Activated T-cell treated with anti-CD3 and anti-CD28 coated beads, Interleukin-2, amount 50 U/mL, for 4 hours (primary cell): ENCODE results near the gene NUMB. TPM values are rescaled to one million over a fixed set of nuclear protein-coding genes. Genes with fewer than 3 reads are reported as not detected.
A peak's percentile ranks its signal among the peaks of the same experiment; 100 is the strongest.
"Not testable (repeated sequence)": the region's sequence is repeated elsewhere in the genome, so short reads cannot be mapped to it uniquely, and the experiment has no call there.

Experiments used
- ATAC-seq, 2 donors: fragments of 200-7000 bp; cut with Tn5 transposase; one replicate each; pipeline ENCODE4 v1.10.0; 2021
- DNase-seq: peaks from one replicate; pipeline ENCODE4 v3.0.0-alpha.2; 2020
- H3K27me3 Mint-ChIP-seq: one replicate; pipeline ENCODE4 v1.8.0; 2021; ENCODE audit warnings: low read depth, mixed read lengths
- H3K36me3 Mint-ChIP-seq: one replicate; pipeline ENCODE4 v1.8.0; 2022; ENCODE audit warnings: mixed read lengths; ENCODE audit not compliant: insufficient read depth
- H3K4me1 Mint-ChIP-seq: one replicate; pipeline ENCODE4 v1.8.0; 2021; ENCODE audit warnings: low read depth, mixed read lengths
- H3K4me3 Mint-ChIP-seq: one replicate; pipeline ENCODE4 v1.8.0; 2021; ENCODE audit warnings: mild to moderate bottlenecking, moderate library complexity, mixed read lengths
- H3K9me3 Mint-ChIP-seq: one replicate; pipeline ENCODE4 v1.8.0; 2021; ENCODE audit warnings: mixed read lengths
- total RNA-seq, 3 donors: library from RNA; stranded (reverse); gene quantifications; one replicate each; pipeline ENCODE4 v1.2.1, GENCODE V29; 2021

The NUMB gene
- total RNA-seq, 3 donors from 2014 or later, result 32.6 to 42.8 (median 36.5) TPM

GRCh38 chr14:73418227-73418626 lies 40.1 kb downstream of the NUMB start:
- no peaks in the 10 kb centered on the region for H3K9me3 Mint-ChIP-seq
- H3K36me3 Mint-ChIP-seq, result peaks cover 10% of the 10 kb centered on the region
- DNase-seq, result no peak

GRCh38 chr14:73406248-73406647 lies 52.1 kb downstream of the NUMB start:
- DNase-seq, result not testable (repeated sequence)

More at GRCh38 chr14:73418227-73418626, 40.1 kb downstream of the NUMB start:
- Mint-ChIP-seq H3K4me3 (no peak overlapping the region), H3K27me3 (no peaks in the 10 kb centered on the region), H3K4me1 (peaks cover 13% of the 10 kb centered on the region)
- no peak for ATAC-seq

GRCh38 chr14:73403181-73403752 lies 55.1 kb downstream of the NUMB start:
- ATAC-seq, result no peak
- no peak for DNase-seq
- no peaks in the 10 kb centered on the region for H3K9me3 Mint-ChIP-seq
- peaks cover 20% of the 10 kb centered on the region for H3K36me3 Mint-ChIP-seq
- peaks cover 10% of the 10 kb centered on the region for H3K4me1 Mint-ChIP-seq
- no peaks in the 10 kb centered on the region for H3K27me3 Mint-ChIP-seq
- no peak overlapping the region for H3K4me3 Mint-ChIP-seq

More at GRCh38 chr14:73406248-73406647, 52.1 kb downstream of the NUMB start:
- not testable (repeated sequence) for ATAC-seq, H3K9me3 Mint-ChIP-seq, H3K27me3 Mint-ChIP-seq, H3K4me3 Mint-ChIP-seq, H3K4me1 Mint-ChIP-seq
- H3K36me3 Mint-ChIP-seq, result peaks cover 22% of the 10 kb centered on the region

GRCh38 chr14:73402579-73402978 lies 55.8 kb downstream of the NUMB start:
- H3K4me3 Mint-ChIP-seq, result no peak overlapping the region
- H3K4me1 Mint-ChIP-seq, result peaks cover 10% of the 10 kb centered on the region
- H3K36me3 Mint-ChIP-seq, result peaks cover 17% of the 10 kb centered on the region
- no peaks in the 10 kb centered on the region for H3K9me3 Mint-ChIP-seq
- H3K27me3 Mint-ChIP-seq, result no peaks in the 10 kb centered on the region
- ATAC-seq (no peak), DNase-seq (no peak)

GRCh38 chr14:73397810-73398209 lies 60.5 kb downstream of the NUMB start:
- no peak for ATAC-seq

GRCh38 chr14:73394317-73394716 lies 64.0 kb downstream of the NUMB start:
- Mint-ChIP-seq H3K4me1 (peaks cover 12% of the 10 kb centered on the region), H3K27me3 (no peaks in the 10 kb centered on the region), H3K9me3 (no peaks in the 10 kb centered on the region), H3K36me3 (peaks cover 4% of the 10 kb centered on the region), H3K4me3 (no peak overlapping the region)
- ATAC-seq, result no peak
- DNase-seq, result no peak

More at GRCh38 chr14:73397810-73398209, 60.5 kb downstream of the NUMB start:
- H3K4me3 Mint-ChIP-seq, result no peak overlapping the region
- H3K4me1 Mint-ChIP-seq, result peaks cover 13% of the 10 kb centered on the region
- no peak for DNase-seq
- H3K36me3 Mint-ChIP-seq, result peaks cover 7% of the 10 kb centered on the region
- H3K9me3 Mint-ChIP-seq, result no peaks in the 10 kb centered on the region
- no peaks in the 10 kb centered on the region for H3K27me3 Mint-ChIP-seq

- DNase-seq, result no peak
- Mint-ChIP-seq H3K27me3 (no peaks in the 10 kb centered on the region), H3K9me3 (no peaks in the 10 kb centered on the region), H3K4me1 (peaks cover 12% of the 10 kb centered on the region), H3K4me3 (no peak overlapping the region), H3K36me3 (peaks cover 4% of the 10 kb centered on the region)
- no peak for ATAC-seq
Measured at GRCh38 chr14:73393375-73393774, 65.0 kb downstream of the NUMB start.

- DNase-seq (no peak), ATAC-seq (peak; percentile 65 to 81)
- Mint-ChIP-seq H3K9me3 (no peaks in the 10 kb centered on the region), H3K4me1 (peaks cover 12% of the 10 kb centered on the region), H3K27me3 (no peaks in the 10 kb centered on the region), H3K36me3 (peaks cover 4% of the 10 kb centered on the region), H3K4me3 (no peak overlapping the region)
Measured at GRCh38 chr14:73392329-73393257, 65.8 kb downstream of the NUMB start.

- H3K27me3 Mint-ChIP-seq, ATAC-seq, H3K4me3 Mint-ChIP-seq, DNase-seq, H3K4me1 Mint-ChIP-seq: not testable (repeated sequence)
- H3K9me3 Mint-ChIP-seq, result peaks cover 12% of the 10 kb centered on the region
- H3K36me3 Mint-ChIP-seq, result peaks cover 15% of the 10 kb centered on the region
Measured at GRCh38 chr14:73387860-73388259, 70.5 kb downstream of the NUMB start.

- Mint-ChIP-seq H3K4me3 (no peak overlapping the region), H3K36me3 (peaks cover 21% of the 10 kb centered on the region), H3K9me3 (peaks cover 18% of the 10 kb centered on the region), H3K4me1 (peaks cover 2% of the 10 kb centered on the region), H3K27me3 (no peaks in the 10 kb centered on the region)
- ATAC-seq (no peak), DNase-seq (no peak)
Measured at GRCh38 chr14:73386342-73386741, 72.0 kb downstream of the NUMB start.

- DNase-seq, H3K4me3 Mint-ChIP-seq, H3K4me1 Mint-ChIP-seq, H3K27me3 Mint-ChIP-seq, ATAC-seq: not testable (repeated sequence)
- peaks cover 18% of the 10 kb centered on the region for H3K9me3 Mint-ChIP-seq
- H3K36me3 Mint-ChIP-seq, result peaks cover 24% of the 10 kb centered on the region
Measured at GRCh38 chr14:73385021-73385420, 73.3 kb downstream of the NUMB start.

- no peak for ATAC-seq
- Mint-ChIP-seq H3K4me1 (peaks cover 6% of the 10 kb centered on the region), H3K27me3 (no peaks in the 10 kb centered on the region)
Measured at GRCh38 chr14:73383356-73383755, 75.0 kb downstream of the NUMB start.

GRCh38 chr14:73381380-73382013 lies 76.8 kb downstream of the NUMB start:
- Mint-ChIP-seq H3K27me3 (no peaks in the 10 kb centered on the region), H3K36me3 (peaks cover 30% of the 10 kb centered on the region), H3K4me3 (no peak overlapping the region), H3K9me3 (peaks cover 18% of the 10 kb centered on the region), H3K4me1 (peaks cover 6% of the 10 kb centered on the region)
- no peak for ATAC-seq
- DNase-seq, result no peak

More at GRCh38 chr14:73383356-73383755, 75.0 kb downstream of the NUMB start:
- H3K4me3 Mint-ChIP-seq, result no peak overlapping the region
- peaks cover 28% of the 10 kb centered on the region for H3K36me3 Mint-ChIP-seq
- no peak for DNase-seq
- peaks cover 18% of the 10 kb centered on the region for H3K9me3 Mint-ChIP-seq

- Mint-ChIP-seq H3K4me1 (peaks cover 7% of the 10 kb centered on the region), H3K36me3 (peaks cover 11% of the 10 kb centered on the region), H3K4me3 (no peak overlapping the region), H3K9me3 (no peaks in the 10 kb centered on the region), H3K27me3 (no peaks in the 10 kb centered on the region)
- DNase-seq (no peak), ATAC-seq (no peak)
Measured at GRCh38 chr14:73376585-73376984, 81.8 kb downstream of the NUMB start.
